CD4-positive, alpha-beta T cell (primary cell): ENCODE data around the gene SELPLG. TPM values are rescaled to one million over a fixed set of nuclear protein-coding genes. Genes with fewer than 3 reads are reported as not detected.

Experiments
- ATAC-seq: fragments of 200-7000 bp; cut with Tn5 transposase; one replicate; pipeline ENCODE4 v1.10.0; 2022; ENCODE audit warnings: mild to moderate bottlenecking; ENCODE audit not compliant: poor library complexity
- CTCF ChIA-PET: fragments of 350-600 bp; sonication (Branson Sonifier 250); formaldehyde crosslinking; loops from one replicate; lab custom pipeline; 2021; ENCODE audit warnings: antibody characterized with exemption, inconsistent platforms; lab: Charles Lee
- POLR2A ChIA-PET: fragments of 350-600 bp; sonication (Branson Sonifier 250); formaldehyde crosslinking; loops from one replicate; lab custom pipeline; 2021; ENCODE audit warnings: antibody characterized with exemption, inconsistent platforms; lab: Charles Lee
- DNase-seq, 14 experiments: peaks; one replicate each; pipeline ENCODE4 v3.0.0-alpha.2; 2013 to 2020; ENCODE audit warnings: mixed read lengths in 2 of 14
- H3K27ac ChIP-seq, 2 donors: one replicate each; pipeline versions ENCODE4 v1.5.1 to v1.7.0; 2013; ENCODE audit warnings: low read length in 2 of 2, low read depth in 1 of 2, mild to moderate bottlenecking in 1 of 2
- H3K27me3 ChIP-seq, 2 experiments: 1 replicate in 1 of 2; 2 replicates in 1 of 2; pipeline versions ENCODE4 v1.6.1 to v1.7.0; 2013; ENCODE audit warnings: low read length in 2 of 2, control low read depth in 1 of 2, mild to moderate bottlenecking in 1 of 2, moderate library complexity in 1 of 2; ENCODE audit not compliant: insufficient read depth in 2 of 2, control insufficient read depth in 1 of 2
- H3K36me3 ChIP-seq: one replicate; pipeline ENCODE4 v1.6.1; 2013; ENCODE audit warnings: low read length, control low read depth; ENCODE audit not compliant: insufficient read depth
- H3K4me1 ChIP-seq: one replicate; pipeline ENCODE4 v1.6.1; 2013; ENCODE audit warnings: low read length, control low read depth; ENCODE audit not compliant: insufficient read depth
- H3K4me3 ChIP-seq: one replicate; pipeline ENCODE4 v1.5.1; 2013; ENCODE audit warnings: mild to moderate bottlenecking, low read length, moderate library complexity
- H3K9me3 ChIP-seq, 2 experiments: 1 replicate in 1 of 2; 2 replicates in 1 of 2; pipeline versions ENCODE4 v1.6.1 to v1.7.0; 2013; ENCODE audit warnings: low read length in 2 of 2, mild to moderate bottlenecking in 2 of 2, control low read depth in 1 of 2, moderate library complexity in 1 of 2; ENCODE audit not compliant: control insufficient read depth in 1 of 2, insufficient read depth in 1 of 2
- H3K27ac Mint-ChIP-seq: one replicate; pipeline ENCODE4 v1.8.0; 2020; ENCODE audit warnings: mixed read lengths
- H3K27me3 Mint-ChIP-seq: one replicate; pipeline ENCODE4 v1.8.0; 2021; ENCODE audit warnings: mixed read lengths
- H3K36me3 Mint-ChIP-seq: one replicate; pipeline ENCODE4 v1.8.0; 2021; ENCODE audit warnings: low read depth, mixed read lengths
- H3K4me1 Mint-ChIP-seq: one replicate; pipeline ENCODE4 v1.8.0; 2021; ENCODE audit warnings: low read depth, mixed read lengths
- H3K4me3 Mint-ChIP-seq: one replicate; pipeline ENCODE4 v1.8.0; 2020; ENCODE audit warnings: mild to moderate bottlenecking, mixed read lengths
- H3K9me3 Mint-ChIP-seq: one replicate; pipeline ENCODE4 v1.8.0; 2020; ENCODE audit warnings: mixed read lengths
- intact Hi-C, 2 experiments: fragments of 100-400 bp; cut with DNase I in 1 of 2; cut with micrococcal nuclease in 1 of 2; formaldehyde crosslinking; loops; one replicate each; pipeline versions ENCODE4 v1.15.1 to v1.9.0; 2023 to 2025; cut with DNase I, micrococcal nuclease
- total RNA-seq, 174 experiments: library from RNA in 2 of 174; stranded (reverse) in 2 of 174; gene quantifications; one replicate each; pipeline ENCODE4 v1.2.3 and lab custom pipeline; 2021 to 2026
- TF ChIP-seq, protein P1 (sequence below): fragments of 200-600 bp; IDR thresholded peaks from one replicate; pipeline ENCODE4 v1.8.0; 2022; ENCODE audit warnings: antibody characterized with exemption, mild to moderate bottlenecking

Gene SELPLG
- total RNA-seq, 2 experiments from 2014 or later: 25.7 to 27.8 TPM

DNA sequence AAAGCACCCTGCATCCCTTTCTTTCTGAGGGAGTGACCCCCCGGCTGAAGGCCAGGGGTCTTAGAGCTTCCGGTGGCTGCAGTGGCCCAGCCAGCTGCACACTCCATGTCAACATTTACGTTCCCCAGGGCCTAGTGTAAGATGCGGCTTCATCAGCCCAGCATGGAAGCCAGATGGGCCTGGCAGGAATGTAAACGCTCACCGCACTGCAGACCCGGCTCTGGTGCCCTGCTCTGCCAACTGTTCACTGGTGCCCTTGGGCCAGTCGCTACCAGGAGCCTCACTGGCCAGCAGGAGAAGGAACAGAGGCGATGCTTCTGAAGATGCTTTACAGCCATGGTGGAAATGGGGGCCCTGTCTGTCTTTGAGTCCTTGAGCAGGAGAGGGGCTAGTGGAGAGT lies 27.2 kb downstream of the SELPLG start:
- CTCF ChIA-PET: no interaction called here
- POLR2A ChIA-PET: interaction anchor here (0.6 kb wide), 1 partner anchor 11 kb away, joined by 3 read pairs; no protein-coding TSS in a partner anchor

DNA sequence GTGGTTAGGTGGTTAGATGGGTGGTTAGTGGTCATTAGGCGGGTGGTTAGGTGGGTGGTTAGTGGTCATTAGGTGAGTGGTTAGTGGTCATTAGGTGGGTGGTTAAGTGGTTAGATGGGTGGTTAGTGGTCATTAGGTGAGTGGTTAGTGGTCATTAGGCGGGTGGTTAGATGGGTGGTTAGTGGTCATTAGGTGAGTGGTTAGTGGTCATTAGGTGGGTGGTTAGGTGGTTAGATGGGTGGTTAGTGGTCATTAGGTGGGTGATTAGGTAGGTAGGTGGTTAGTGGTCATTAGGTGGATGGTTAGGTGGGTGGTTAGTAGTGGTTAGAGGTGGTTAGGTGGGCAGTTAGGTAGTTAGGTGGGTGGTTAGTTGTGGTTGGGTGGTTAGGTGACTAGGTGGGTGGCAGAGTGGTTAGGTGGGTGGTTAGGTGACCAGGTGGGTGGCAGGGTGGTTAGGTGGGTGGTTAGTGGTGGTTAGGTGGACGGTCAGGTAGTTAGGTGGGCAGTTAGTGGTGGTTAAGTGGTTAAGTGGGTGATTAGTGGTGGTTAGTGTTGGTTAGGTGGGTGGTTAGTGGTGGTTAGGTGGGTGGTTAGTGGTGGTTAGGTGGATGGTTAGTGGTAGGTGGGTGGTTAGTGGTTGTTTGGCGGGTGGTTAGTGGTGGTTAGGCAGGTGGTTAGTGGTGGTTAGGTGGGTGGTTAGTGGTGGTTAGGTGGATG lies 27.8 kb downstream of the SELPLG start:
- no peak for DNase-seq
- no peaks in the 10 kb centered on the region for H3K36me3 Mint-ChIP-seq
- no peaks in the 10 kb centered on the region for H3K4me1 Mint-ChIP-seq
- no peak for ATAC-seq
- no peak overlapping the region for H3K27ac ChIP-seq
- ChIA-PET CTCF (no interaction called here), POLR2A (no interaction called here)
- no peaks in the 10 kb centered on the region for H3K4me1 ChIP-seq
- no peak overlapping the region for H3K27ac Mint-ChIP-seq
- TF ChIP-seq, protein P1, sequence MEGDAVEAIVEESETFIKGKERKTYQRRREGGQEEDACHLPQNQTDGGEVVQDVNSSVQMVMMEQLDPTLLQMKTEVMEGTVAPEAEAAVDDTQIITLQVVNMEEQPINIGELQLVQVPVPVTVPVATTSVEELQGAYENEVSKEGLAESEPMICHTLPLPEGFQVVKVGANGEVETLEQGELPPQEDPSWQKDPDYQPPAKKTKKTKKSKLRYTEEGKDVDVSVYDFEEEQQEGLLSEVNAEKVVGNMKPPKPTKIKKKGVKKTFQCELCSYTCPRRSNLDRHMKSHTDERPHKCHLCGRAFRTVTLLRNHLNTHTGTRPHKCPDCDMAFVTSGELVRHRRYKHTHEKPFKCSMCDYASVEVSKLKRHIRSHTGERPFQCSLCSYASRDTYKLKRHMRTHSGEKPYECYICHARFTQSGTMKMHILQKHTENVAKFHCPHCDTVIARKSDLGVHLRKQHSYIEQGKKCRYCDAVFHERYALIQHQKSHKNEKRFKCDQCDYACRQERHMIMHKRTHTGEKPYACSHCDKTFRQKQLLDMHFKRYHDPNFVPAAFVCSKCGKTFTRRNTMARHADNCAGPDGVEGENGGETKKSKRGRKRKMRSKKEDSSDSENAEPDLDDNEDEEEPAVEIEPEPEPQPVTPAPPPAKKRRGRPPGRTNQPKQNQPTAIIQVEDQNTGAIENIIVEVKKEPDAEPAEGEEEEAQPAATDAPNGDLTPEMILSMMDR: no peak
- no peak overlapping the region for H3K4me3 Mint-ChIP-seq
- no peaks in the 10 kb centered on the region for H3K27me3 Mint-ChIP-seq
- H3K9me3 Mint-ChIP-seq: no peaks in the 10 kb centered on the region
- H3K9me3 ChIP-seq: no peaks in the 10 kb centered on the region
- no peaks in the 10 kb centered on the region for H3K27me3 ChIP-seq
- H3K4me3 ChIP-seq: no peak overlapping the region
- H3K36me3 ChIP-seq: no peaks in the 10 kb centered on the region
- intact Hi-C loops: no loop called here

More for the DNA sequence above, 27.2 kb downstream of the SELPLG start:
- DNase-seq: no peak
- TF ChIP-seq, protein P1: no peak
- Mint-ChIP-seq H3K36me3 (no peaks in the 10 kb centered on the region), H3K9me3 (no peaks in the 10 kb centered on the region), H3K27me3 (no peaks in the 10 kb centered on the region), H3K4me3 (no peak overlapping the region), H3K27ac (no peak overlapping the region), H3K4me1 (no peaks in the 10 kb centered on the region)
- ATAC-seq: no peak
- no peaks in the 10 kb centered on the region for H3K36me3 ChIP-seq
- no peak overlapping the region for H3K27ac ChIP-seq
- no peaks in the 10 kb centered on the region for H3K4me1 ChIP-seq
- H3K27me3 ChIP-seq: no peaks in the 10 kb centered on the region
- no peak overlapping the region for H3K4me3 ChIP-seq
- no peaks in the 10 kb centered on the region for H3K9me3 ChIP-seq
- intact Hi-C loops: no loop called here

DNA sequence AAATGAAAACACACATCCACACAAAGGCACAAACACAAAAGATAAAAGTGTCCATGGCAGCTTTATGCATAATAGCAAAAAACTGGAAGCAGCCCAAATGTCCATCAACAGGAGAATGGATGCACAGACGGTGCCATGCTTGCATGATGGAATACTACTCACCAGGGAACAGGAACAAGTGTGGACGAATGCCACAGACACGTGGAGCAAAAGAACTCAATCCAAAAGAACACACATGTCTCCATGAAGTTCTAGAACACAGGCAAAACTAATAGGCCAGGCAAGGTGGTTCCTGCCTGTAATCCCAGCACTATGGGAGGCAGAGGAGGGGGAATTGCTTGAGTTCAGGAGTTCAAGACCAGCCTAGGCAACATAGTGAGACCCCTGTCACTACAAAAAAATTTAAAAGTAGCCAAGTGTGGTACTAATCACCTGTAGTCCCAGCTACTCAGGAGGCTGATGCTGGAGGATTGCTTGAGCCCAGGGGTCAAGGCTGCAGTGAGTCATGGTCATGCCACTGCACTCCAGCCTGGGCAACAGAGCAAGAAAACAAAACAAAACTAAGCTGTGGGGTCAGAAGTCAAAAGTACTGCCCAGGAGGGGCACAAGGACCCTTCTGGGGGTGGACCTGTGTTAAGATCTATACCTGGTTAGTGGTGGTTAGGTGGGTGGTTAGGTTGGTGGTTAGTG lies 28.5 kb downstream of the SELPLG start:
- H3K27me3 Mint-ChIP-seq: no peaks in the 10 kb centered on the region
- H3K36me3 ChIP-seq: no peaks in the 10 kb centered on the region
- no peak for ATAC-seq
- no peaks in the 10 kb centered on the region for H3K36me3 Mint-ChIP-seq
- H3K27ac Mint-ChIP-seq: no peak overlapping the region
- H3K27me3 ChIP-seq: no peaks in the 10 kb centered on the region
- H3K9me3 ChIP-seq: no peaks in the 10 kb centered on the region
- ChIA-PET CTCF (no interaction called here), POLR2A (interaction anchor here (1.1 kb wide), 1 partner anchor 31 kb away, joined by 3 read pairs; no protein-coding TSS in a partner anchor)
- no peak overlapping the region for H3K4me3 ChIP-seq
- no peaks in the 10 kb centered on the region for H3K9me3 Mint-ChIP-seq
- no peak overlapping the region for H3K4me3 Mint-ChIP-seq
- no peak for DNase-seq
- TF ChIP-seq, protein P1: no peak
- no peaks in the 10 kb centered on the region for H3K4me1 Mint-ChIP-seq
- intact Hi-C loops: no loop called here
- no peak overlapping the region for H3K27ac ChIP-seq
- H3K4me1 ChIP-seq: no peaks in the 10 kb centered on the region
